GM19395 (cell line): ENCODE measurements around the gene TBCD.
"Not testable (repeated sequence)": the region's sequence is repeated elsewhere in the genome, so short reads cannot be mapped to it uniquely, and the experiment has no call there.

Experiments
- ATAC-seq: cut with Tn5 transposase; IDR thresholded peaks from one replicate; pipeline ENCODE4 v1.9.1; 2021; ENCODE audit warnings: mild to moderate bottlenecking, moderate library complexity; ENCODE audit not compliant: unreplicated experiment

Gene TBCD

DNA sequence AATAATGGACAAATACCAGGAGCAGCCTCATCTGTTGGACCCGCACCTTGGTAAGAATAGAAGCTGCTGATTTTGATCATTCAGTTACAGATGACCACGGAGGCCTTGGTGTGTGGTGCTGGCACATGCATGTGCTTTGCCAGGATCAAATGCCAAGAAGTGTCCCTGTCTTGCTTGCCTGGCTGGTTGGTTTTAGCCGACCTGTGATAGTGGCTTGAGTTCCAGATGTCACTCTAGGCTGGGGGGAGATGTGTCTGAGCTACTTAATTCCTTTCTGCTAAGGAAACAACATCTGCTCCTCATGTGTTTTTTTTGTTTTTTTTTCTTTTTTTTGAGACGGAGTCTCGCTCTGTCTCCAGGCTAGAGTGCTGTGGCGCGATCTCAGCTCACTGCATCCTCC is 4.3 kb downstream of the TBCD start:
- ATAC-seq, result no peak

DNA sequence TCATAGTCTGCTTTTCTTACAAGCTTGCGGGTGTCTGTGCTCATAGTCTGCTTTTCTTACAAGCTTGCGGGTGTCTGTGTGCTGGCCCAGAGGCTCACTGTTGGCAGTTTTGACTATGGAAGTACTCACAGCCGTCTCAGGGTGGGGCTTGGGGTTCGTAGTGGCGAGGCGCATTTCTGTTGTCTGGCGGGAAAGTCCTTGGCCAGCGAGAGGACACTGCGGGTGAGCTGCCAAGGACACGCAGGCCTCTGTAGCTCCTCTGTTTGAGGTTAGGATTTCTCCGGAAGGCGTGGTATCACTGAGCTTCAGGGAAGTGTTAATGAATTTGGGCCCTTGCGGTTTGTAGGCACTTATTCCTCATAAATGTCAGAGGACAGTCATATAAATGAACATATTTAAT is 13.5 kb downstream of the TBCD start:
- no peak for ATAC-seq

DNA sequence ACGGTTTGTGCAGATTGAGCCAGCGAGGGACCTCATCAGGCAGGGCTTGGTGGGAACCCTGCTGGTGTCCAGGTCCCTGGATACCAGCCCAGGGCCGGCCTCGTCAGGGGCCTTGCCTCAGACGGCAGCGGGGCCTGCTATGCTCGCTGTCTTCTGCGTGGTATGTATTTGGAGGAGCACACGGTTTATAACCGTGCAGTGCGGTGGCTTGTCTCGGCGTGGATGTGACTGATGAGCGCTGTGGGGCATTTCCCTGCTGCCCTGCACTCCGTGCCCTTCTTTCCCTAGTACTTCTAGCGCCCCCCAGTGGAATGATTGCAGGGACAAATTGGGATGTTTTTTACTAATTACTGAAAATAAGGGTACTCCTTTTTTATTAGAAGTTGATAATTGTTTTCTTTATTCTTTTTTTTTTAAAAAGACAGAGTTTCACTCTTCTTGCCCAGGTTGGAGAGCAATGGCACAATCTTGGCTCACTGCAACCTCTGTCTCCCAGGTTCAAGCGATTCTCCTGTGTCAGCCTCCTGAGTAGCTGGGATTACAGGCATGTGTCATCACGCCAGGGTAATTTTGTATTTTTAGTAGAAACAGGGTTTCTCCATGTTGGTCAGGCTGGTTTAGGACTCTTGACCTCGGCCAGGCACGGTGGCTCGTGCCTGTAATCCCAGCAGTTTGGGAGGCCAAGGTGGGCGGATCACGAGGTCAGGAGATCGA is 15.3 kb downstream of the TBCD start:
- ATAC-seq, result no peak

DNA sequence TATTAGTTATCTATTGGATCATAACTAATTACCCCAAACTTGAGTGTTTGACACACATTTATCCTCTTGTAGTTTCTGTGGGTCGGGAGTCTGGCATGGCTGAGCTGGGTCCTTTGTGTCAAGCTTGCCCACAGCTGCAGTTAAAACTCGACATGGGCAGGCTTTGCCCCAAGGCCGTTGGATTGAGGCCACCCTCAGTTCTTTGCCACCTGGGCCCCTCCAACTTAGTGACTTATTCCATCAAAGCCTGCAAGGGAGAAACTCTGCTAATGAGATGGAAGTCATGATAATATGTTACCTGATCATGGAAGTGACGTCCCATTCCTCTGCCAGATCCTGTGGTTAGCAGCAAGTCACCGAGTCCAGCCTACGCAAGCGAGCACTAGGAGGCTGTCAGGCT is 17.2 kb downstream of the TBCD start:
- ATAC-seq, result no peak

DNA sequence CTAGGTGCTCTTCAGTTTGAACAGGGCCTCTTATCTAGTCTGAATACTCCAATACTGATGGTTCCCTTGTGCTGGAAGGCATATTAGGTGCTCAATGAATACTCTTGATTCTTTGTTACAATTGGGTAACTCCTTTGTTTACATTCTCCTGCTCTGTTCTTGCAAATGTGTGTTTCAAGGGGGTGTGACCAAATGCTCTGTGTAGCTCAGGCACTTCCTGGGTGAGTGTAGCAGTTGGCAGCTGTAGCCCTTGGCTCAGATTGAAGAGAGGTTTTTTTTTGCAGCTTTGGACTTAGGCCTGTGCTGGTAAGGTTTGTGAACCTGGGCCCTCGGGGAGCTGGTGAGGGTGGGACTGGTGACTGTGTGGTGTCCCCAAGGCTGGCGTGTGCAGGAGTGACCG is 20.2 kb downstream of the TBCD start:
- no peak for ATAC-seq

DNA sequence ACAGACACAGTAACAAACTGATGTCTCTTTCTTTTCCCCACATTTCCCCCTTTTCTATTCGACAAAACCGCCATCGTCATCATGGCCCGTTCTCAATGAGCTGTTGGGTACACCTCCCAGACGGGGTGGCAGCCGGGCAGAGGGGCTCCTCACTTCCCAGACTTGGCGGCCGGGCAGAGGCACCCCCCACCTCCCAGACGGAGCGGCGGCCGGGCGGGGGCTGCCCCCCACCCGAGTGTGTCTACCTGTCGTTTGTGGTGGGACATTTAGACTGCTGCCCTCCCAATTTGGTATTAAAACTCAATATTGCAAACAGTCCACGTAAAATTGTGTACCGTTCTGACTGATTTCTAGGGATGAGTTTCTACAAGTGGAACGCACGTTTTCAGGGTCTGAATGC is 22.6 kb downstream of the TBCD start:
- not testable (repeated sequence) for ATAC-seq

DNA sequence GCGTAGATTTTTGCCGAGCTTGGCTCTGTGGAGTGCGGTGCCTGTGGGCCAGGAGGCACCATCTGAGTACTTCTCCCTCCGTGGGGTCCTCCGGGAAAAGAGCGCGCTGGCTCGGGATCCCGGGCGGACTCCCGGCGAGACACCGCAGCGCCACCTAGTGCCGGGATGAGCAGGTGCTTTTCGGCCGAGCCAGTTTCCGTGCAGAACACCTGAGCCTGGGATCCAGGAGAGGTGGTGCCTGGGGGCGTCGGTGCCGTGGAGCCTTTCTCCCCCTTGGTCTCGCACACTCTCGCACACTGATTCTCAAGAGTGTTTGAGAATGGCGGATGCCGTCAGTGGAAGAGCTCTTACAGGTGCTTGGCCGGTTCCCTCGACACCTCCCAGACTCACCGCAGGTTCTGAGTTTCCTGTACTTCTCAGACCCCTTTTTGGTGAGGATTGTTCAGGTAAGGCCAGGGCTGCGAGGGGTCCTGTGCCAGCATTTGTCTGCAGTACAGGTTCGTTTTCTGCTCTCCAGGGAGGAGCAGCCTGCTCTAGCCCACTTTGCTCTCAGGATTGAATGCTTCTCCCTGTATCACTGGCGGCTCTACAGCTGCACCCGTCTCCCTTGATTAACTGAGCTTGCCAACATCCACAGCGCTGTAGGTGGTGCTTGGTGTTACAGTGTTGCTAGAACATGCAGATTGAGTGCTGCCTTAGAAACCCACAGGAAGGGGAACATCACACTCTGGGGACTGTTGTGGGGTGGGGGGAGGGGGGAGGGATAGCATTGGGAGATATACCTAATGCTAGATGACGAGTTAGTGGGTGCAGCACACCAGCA is 23.3 kb downstream of the TBCD start:
- no peak for ATAC-seq

DNA sequence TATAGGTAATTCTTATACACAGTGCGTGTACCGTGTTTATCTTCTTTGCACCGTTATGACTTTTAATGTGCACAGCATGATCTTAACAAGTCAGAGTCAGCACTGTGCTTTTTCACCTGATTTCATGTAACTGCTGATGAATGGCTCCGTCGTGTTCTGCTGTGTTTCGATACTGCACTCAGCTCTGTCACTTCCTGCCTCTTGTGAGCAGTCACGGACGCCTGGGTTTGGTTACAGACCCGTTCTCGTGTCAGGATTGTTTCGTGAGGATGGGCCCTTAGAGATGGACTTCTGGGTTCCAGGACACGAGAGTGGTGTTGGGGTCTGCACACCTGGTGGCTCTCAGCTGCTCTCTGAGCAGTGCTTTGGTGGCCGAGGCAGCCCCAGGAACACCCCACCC is 24.6 kb downstream of the TBCD start:
- no peak for ATAC-seq

DNA sequence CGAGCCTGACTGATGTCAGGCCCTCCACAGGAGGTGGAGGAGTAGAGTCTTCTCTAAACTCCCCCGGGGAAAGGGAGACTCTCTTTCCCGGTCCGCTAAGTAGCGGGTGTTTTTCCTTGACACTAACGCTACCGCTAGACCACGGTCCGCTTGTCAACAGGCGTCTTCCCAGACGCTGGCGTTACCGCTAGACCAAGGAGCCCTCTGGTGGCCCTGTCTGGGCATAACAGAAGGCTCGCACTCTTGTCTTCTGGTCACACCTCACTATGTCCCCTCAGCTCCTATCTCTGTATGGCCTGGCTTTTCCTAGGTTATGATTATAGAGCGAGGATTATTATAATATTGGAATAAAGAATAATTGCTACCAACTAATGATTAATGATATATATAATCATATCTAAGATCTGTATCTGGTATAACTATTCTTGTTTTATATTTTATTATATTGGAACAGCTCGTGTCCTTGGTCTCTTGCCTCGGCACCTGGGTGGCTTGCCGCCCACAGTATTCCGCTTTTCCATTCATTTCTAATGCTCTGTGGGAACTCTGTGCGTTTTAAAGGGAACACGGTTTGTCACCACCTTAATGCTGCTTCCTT is 26.0 kb downstream of the TBCD start:
- not testable (repeated sequence) for ATAC-seq

DNA sequence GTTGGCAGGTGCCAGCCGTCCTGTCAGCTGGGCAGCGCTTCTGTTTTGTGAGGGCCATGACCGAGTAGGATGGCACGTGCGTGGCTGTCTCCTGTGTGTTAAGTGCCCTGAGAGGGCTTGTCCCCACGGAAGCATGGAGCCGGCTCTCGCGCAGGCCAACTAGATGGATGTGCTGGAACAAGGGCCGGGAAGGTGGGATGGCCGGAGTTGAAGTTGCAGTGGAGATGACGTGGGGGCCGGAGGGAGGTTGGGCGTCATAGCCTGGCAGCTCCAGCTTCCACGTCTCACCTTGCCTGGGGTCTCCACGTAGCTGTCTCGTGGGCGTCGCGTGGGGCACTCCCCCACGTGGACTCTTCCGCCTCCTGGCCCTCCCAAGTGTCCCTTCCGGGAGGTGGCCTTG is 27.7 kb downstream of the TBCD start:
- ATAC-seq, result no peak

DNA sequence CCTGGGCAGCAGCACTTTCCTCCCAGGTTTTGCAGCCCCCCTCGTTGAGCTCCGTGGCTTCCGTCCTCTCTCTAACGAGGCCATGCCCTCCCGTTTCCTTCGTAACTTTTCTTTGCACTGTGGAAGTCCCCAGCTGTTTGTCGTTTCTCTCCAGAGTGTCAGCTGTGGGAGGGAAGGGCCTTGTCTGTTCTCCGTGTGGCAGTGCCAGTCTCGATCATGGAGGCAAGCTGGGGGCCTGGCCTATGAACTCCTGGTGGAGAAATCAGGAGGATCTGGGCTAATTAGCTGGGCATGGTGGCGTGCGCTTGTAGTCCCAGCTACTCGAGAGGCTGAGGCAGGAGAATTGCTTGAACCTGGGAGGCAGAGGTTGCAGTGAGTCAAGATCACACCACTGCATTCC is 28.3 kb downstream of the TBCD start:
- ATAC-seq, result no peak

DNA sequence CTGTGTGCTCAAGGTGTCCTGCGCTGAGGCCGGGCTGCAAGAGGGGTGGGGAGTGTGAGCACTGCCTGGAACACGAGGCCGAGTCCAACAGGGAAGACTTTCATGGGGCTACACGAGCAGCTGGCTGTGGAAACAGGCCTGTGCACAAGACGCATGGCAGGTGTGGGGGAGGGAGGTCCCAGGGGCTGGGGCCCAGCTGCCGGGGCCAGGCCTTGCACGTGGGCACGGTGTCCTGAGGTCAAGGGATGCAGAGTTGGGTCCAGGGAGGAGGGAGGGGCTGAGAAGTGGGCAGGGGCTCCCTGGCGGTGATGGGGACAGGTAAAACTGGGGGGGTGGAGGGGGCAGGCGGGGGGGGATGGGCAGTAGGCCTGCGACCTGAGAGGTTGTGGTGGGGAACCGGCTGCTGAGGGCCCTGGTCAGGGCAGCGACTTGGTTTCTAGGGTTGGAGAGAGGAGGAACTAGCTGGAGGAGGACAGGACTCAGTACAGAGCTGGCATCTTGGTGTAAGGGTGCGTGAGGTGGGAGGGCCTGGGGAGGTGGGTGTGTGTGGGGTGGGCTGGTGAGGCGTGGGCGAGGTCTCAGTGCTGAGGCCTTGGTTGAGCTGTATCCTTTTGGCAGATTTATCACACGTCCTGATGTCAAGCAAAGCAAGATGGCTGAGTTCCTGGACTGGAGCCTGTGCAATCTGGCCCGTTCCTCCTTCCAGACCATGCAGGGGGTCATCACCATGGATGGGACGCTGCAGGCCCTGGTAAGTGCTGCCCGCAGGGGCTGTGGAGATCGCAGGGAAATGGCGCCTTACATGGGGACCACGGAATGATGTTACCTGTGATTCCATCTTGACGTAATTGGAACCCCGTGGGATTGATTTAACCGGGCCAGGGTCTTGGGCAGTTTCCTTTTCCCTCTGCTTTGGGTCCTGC is 29.4 kb downstream of the TBCD start:
- ATAC-seq, result no peak

DNA sequence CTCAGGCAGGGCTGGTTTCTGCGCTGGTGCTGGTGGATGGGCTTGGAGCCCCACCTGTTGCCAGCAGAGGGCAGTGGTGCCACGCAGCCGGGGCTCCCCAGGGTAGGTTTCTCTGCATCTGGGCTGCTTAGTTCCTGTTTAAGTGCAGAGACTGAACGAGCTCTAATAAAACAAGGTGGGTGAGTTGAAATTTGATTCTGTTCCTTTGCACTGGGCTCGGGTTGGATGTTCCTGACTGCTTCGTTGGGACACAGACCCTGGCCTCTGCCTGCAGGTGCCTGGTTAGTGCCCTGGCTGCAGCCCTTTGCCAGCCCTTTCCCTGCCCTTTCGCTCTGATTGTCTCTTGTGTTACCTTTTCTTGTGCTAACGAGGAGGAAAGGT is 30.0 kb downstream of the TBCD start:
- no peak for ATAC-seq

DNA sequence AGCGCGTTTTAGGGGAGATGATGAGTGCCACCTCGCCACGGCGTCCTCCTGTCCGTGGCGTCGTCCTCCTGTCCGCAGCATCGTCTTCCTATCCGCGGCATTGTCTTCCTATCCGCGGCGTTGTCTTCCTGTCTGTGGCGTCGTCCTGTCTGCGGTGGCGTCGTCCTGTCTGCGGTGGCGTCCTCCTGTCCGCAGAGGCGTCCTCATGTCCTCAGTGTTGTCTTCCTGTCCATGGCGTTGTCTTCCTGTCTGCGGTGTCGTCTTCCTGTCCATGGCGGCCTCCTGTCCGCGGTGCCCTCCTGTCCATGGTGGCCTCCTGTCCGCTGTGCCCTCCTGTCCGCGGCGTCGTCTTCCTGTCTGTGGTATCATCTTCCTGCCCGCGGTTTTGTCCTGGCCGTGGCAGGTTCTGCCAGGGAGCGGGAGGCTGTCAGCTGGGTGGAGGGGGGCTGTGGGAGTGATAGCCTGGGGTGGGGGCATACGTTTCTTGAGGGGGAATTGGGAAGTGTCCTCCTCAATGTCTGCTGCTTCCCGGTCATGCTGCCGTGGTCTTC is 30.9 kb downstream of the TBCD start:
- ATAC-seq, result no peak

DNA sequence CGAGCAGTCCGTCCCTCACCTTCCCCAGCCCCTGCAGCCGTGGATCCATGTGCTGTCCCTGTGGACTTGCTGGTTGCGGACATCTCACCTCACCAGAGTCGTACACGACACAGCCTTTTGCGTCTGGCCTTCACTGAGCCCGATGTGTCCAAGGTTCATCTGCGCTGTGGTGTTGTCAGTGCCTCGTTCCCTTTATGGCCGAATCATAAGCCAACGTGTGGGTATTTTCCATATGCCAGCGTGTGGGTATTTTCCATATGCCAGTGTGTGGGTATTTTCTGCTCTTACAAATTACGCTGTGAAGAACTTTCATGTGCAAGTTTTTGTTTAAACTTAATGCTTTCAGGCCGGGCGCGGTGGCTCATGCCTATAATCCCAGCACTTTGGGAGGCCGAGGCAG is 31.6 kb downstream of the TBCD start:
- ATAC-seq, result no peak

DNA sequence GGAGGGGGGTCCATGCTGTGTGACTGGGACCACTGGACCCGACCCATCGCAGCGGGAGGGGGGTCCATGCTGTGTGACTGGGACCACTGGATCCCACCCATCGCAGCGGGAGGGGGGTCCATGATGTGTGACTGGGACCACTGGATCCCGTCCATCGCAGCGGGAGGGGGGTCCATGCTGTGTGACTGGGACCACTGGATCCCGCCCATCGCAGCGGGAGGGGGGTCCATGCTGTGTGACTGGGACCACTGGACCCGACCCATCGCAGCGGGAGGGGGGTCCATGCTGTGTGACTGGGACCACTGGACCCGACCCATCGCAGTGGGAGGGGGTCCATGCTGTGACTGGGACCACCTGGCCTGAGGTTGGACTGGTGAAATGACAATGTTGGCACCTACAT is 33.7 kb downstream of the TBCD start:
- ATAC-seq, result not testable (repeated sequence)

DNA sequence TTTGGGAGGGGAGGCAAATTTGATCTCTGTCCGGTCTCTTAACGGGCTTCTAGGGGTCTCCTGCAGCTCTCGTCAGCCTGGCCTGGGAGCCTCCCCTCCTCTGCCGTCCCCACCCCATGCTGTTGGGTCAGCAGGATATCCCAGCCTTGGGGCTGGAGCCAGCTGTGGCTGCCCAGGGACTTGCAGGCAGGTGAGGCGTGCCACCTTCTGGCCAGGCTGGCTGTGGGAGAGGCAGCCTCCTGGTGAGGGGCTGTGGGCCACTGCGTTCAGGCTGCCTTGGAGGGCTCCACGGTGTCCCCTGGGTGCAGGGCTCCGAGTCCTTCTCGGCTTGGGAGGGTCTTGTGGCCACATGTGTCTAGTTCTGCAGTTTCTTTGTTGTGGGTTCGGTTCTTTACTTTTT is 34.6 kb downstream of the TBCD start:
- no peak for ATAC-seq

DNA sequence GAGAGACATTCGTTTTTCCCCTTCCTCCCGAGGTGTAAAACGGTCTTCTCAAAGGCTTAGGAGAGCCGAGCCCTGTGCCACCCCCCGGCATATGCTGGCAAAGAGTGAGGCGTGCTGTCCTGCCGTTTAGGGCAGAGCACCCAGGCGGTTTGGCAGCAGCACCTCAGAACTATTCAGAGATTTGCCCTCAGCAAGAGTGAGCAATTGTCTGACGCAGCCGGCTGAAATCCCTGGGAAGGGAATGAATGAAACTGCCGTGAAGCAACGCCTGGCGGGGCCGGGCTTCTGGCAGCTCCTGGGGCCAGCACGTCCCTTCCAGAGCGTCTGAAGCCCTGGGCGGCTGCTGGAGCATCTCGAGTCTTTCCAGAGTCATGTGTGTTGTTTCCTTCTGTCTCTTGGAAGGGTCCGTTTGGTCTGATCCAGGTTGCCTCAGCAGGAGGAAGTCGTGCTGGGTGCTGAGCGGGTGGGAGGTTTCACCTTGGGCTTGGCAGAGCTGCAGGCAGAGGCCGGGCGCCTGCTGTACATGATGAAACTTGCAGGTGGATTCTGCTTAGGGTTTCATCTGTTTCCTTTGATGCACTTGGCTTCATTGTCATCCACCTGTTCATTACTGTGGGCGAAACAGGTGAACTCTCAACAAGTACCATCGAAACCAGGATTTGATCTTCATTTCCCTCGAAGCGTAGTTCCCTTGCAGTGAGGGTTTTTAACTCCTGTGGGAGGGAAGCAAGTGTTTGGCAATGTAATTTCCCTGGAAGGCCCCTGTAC is 35.4 kb downstream of the TBCD start:
- no peak for ATAC-seq

DNA sequence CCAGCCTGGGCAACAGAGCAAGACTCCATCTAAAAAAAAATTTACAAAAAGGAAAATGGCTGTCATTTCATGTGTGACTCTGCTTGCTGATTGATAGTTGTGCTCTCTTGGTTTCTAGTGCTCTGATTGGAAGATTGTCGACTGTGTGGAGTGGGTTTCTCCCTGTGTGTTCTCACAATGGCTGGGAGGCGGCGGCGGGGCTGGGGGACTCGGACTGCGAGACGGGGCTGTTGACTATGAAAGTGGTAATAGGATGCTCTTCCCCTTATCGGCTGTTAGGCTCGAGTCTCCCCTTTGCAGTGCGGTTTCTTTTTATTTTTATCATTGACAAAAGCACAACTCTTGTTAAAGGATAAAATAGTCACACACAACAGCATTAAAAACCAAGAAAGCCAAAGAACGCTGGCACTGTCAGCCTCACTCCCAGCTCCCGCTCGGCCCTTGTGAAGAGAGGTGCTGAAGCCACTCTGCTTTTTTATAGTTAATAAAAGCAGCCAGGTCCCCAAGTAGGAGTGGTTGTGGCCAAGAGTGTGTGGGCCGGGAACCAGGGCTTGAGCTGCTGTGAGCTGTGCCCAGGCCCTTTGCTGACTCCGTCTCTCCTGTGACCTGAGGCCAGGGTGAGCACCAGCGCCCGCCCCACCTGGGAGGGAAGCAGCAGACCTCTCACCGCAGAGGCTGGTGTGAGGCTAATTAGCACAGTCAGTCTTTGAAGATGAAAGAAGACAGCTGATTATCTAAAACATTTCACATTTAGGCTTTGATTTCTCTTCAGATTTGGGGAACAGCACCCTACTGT is 36.5 kb downstream of the TBCD start:
- ATAC-seq, result no peak
